ENCODE results near the gene HLA-DRB1.
"Not testable (repeated sequence)": the region's sequence is repeated elsewhere in the genome, so short reads cannot be mapped to it uniquely, and the experiment has no call there.

HLA-DRB1 gene

GRCh38 chr6:32608362-32608761 lies 18.7 kb upstream of the HLA-DRB1 start:
- no peak for DNase-seq

GRCh38 chr6:32607988-32608298 lies 18.3 kb upstream of the HLA-DRB1 start:
- no peak for DNase-seq

GRCh38 chr6:32607263-32607987 lies 17.8 kb upstream of the HLA-DRB1 start:
- DNase-seq: no peak

- DNase-seq: peak; percentile 42
Observed at GRCh38 chr6:32604434-32604877, 14.8 kb upstream of the HLA-DRB1 start.

GRCh38 chr6:32603888-32604287 lies 14.2 kb upstream of the HLA-DRB1 start:
- no peak for DNase-seq

- no peak for DNase-seq
Observed at GRCh38 chr6:32603222-32603621, 13.6 kb upstream of the HLA-DRB1 start.

- no peak for DNase-seq
Observed at GRCh38 chr6:32602383-32602782, 12.7 kb upstream of the HLA-DRB1 start.

GRCh38 chr6:32597024-32597423 lies 7.4 kb upstream of the HLA-DRB1 start:
- DNase-seq: no peak

GRCh38 chr6:32590713-32591112 lies 1.1 kb upstream of the HLA-DRB1 start:
- not testable (repeated sequence) for DNase-seq

- DNase-seq: no peak
Observed at GRCh38 chr6:32588156-32588555, 1.5 kb downstream of the HLA-DRB1 start.

- DNase-seq: no peak
Observed at GRCh38 chr6:32583527-32583898, 6.1 kb downstream of the HLA-DRB1 start.

GRCh38 chr6:32581315-32582095 lies 8.1 kb downstream of the HLA-DRB1 start:
- no peak for DNase-seq

- DNase-seq: no peak
Observed at GRCh38 chr6:32580593-32580992, 9.1 kb downstream of the HLA-DRB1 start.

GRCh38 chr6:32578962-32579361 lies 10.7 kb downstream of the HLA-DRB1 start:
- no peak for DNase-seq

- DNase-seq: not testable (repeated sequence)
Observed at GRCh38 chr6:32577493-32577892, 12.2 kb downstream of the HLA-DRB1 start.

- no peak for DNase-seq
Observed at GRCh38 chr6:32576250-32576649, 13.4 kb downstream of the HLA-DRB1 start.

GRCh38 chr6:32570363-32570905 lies 19.2 kb downstream of the HLA-DRB1 start:
- DNase-seq: no peak

GRCh38 chr6:32568561-32568960 lies 21.1 kb downstream of the HLA-DRB1 start:
- DNase-seq: no peak

- no peak for DNase-seq
Observed at GRCh38 chr6:32566957-32567356, 22.7 kb downstream of the HLA-DRB1 start.

- DNase-seq: no peak
Observed at GRCh38 chr6:32565511-32565910, 24.1 kb downstream of the HLA-DRB1 start.

- no peak for DNase-seq
Observed at GRCh38 chr6:32562940-32563339, 26.7 kb downstream of the HLA-DRB1 start.

GRCh38 chr6:32559747-32560146 lies 29.9 kb downstream of the HLA-DRB1 start:
- DNase-seq: no peak

GRCh38 chr6:32558426-32559057 lies 31.1 kb downstream of the HLA-DRB1 start:
- no peak for DNase-seq
